ENCODE data around the gene AP2M1.
A peak's percentile ranks its signal among the peaks of the same experiment; 100 is the strongest.

The AP2M1 gene

DNA sequence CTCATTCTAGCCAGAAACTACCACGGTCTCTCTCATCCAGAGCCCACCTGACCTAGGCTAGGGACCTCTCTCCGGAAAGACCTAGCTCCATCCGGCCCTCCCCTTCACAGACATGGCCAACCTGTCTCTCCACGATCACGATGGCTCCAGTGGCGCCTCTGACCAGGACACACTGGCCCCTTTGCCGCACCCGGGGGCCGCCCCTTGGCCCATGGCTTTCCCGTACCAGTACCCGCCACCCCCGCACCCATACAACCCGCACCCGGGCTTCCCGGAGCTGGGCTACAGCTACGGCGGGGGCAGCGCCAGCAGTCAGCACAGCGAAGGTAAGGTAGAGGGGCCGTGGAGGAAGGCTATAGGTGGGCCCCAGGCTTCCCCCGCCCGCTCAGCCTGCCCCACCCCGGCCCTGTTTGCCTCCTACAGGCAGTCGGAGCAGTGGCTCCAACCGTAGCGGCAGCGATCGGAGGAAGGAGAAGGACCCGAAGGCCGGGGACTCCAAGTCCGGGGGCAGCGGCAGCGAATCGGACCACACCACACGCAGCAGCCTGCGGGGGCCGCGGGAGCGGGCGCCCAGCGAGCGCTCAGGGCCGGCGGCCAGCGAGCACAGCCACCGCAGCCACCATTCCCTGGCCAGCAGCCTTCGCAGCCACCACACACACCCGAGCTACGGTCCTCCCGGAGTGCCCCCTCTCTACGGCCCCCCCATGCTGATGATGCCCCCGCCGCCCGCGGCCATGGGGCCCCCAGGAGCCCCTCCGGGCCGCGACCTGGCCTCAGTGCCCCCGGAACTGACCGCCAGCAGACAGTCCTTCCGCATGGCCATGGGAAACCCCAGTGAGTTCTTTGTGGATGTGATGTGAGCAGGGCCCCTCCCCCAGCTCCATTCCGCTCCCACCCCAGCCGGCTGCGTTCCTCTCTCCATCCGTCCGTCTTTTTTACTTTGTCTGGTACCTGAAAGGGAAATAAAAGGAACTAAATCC is 4.5 kb upstream of the AP2M1 start:
- Mint-ChIP-seq H3K9me3 (no peaks in the 10 kb centered on the region), H3K4me1 (peaks cover 13% of the 10 kb centered on the region), H3K27ac (no peak overlapping the region), H3K4me3 (no peak overlapping the region), H3K36me3 (peaks cover 47% of the 10 kb centered on the region)
- ATAC-seq (no peak), DNase-seq (ENCODE audit: low spot score in 2 of 2) (no peak)

DNA sequence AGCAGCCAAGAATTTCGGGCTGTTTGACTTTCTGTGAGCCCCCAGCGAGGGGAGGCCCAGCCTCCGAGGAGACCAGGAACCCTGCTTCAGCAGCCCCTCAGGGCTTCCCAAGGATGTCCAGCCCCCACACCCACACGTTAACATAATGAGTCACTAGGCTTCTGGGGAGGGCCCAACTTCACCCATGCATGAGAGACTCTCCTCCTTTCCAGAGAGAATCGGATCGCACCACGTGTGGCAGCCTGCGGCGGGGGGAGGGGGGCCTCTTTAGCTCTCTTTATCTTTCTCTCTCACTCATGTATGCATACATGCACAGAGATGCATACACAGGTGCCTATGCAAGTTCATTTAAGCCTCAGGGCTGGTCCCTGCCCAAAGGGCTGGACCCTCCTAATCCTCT is 3.1 kb upstream of the AP2M1 start:
- Mint-ChIP-seq H3K36me3 (peaks cover 40% of the 10 kb centered on the region), H3K27ac (peak overlapping the region; percentile 9)
- no peak for ATAC-seq

DNA sequence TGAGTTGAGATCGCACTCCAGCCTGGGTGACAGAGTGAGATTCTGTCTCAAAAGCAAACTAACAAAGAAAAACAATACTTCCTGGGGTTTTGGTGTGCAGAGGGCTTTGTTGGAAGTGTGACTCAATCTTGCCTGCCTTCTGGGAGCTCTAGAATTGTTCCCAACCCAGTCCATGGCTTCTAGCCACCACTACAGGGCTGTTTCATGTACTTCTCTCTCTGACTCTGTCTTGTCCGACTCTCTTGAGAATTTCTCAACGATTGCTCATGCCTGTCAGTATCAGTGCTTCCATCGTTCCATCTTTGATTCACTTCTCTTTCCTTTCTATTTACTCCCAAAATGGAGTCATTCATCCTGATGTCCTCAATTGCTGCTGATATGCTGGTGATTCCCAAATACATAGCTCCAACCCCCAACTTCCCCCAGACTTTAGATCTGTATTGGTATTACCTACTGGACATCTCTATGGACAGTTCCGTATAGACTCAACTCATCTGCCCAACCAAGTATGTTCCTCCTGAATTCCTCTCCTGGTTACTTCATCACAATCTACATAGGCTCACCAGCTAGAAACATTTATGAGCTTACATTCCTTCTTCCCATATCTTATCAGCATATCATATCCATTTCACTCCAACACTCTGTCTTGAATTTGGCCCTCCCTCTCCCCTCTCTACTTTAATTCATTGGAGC is 1.8 kb upstream of the AP2M1 start:
- DNase-seq (ENCODE audit: low spot score in 2 of 2) (no peak), ATAC-seq (no peak)

More for the DNA sequence above, 3.1 kb upstream of the AP2M1 start:
- Mint-ChIP-seq H3K4me3 (no peak overlapping the region), H3K9me3 (no peaks in the 10 kb centered on the region), H3K4me1 (peaks cover 25% of the 10 kb centered on the region)
- DNase-seq (ENCODE audit: low spot score in 2 of 2) = no peak

DNA sequence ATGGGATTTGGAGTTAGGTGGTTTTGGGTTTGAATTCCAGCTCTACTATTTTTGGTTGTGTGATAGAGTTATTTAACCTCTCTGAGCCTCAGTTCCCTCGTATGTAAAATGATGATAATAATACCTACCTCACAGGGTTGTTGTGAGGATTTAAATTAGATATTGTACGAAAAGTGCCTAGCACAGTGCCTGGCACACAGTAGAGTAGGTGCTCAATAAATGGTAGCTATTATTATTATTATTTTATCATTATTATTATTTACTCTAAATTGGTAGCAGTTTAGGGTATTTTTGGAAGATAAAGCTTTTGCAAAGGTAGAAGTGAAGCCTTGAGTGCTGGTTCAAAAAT is 1.3 kb upstream of the AP2M1 start:
- peaks cover 45% of the 10 kb centered on the region for H3K36me3 Mint-ChIP-seq
- DNase-seq (ENCODE audit: low spot score in 2 of 2) = no peak
- H3K27ac Mint-ChIP-seq = peak overlapping the region; percentile 44
- H3K4me1 Mint-ChIP-seq = peaks cover 39% of the 10 kb centered on the region
- H3K4me3 Mint-ChIP-seq = no peak overlapping the region
- no peak for ATAC-seq
- no peaks in the 10 kb centered on the region for H3K9me3 Mint-ChIP-seq

More for the DNA sequence above, 1.8 kb upstream of the AP2M1 start:
- Mint-ChIP-seq H3K9me3 (no peaks in the 10 kb centered on the region), H3K4me3 (no peak overlapping the region), H3K27ac (peak overlapping the region; percentile 44), H3K4me1 (peaks cover 34% of the 10 kb centered on the region), H3K36me3 (peaks cover 40% of the 10 kb centered on the region)

DNA sequence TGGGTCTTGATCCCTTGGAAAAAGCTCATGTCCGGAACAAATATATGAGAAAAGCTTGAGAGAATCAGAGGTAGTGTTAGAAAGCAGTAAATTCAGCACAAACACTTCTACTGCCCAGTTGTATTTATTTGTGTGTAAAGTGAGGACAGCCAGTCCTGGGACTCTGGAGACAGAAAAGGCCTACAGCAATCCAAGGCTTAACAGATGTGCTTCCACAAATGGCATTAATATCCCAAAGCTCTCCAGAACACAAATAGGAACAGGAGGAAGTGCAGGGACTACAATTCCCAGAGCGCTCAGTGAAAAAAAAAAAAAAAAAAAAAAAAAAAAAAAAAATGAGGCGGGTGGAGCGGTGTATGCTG is 390 bp upstream of the AP2M1 start:
- peak; percentile 0 for ATAC-seq
- H3K27ac Mint-ChIP-seq = peak overlapping the region; percentile 97
- H3K4me3 Mint-ChIP-seq = peak overlapping the region; percentile 97
- H3K9me3 Mint-ChIP-seq = no peaks in the 10 kb centered on the region
- peaks cover 45% of the 10 kb centered on the region for H3K36me3 Mint-ChIP-seq
- peaks cover 45% of the 10 kb centered on the region for H3K4me1 Mint-ChIP-seq
- DNase-seq (ENCODE audit: low spot score in 2 of 2) = no peak

DNA sequence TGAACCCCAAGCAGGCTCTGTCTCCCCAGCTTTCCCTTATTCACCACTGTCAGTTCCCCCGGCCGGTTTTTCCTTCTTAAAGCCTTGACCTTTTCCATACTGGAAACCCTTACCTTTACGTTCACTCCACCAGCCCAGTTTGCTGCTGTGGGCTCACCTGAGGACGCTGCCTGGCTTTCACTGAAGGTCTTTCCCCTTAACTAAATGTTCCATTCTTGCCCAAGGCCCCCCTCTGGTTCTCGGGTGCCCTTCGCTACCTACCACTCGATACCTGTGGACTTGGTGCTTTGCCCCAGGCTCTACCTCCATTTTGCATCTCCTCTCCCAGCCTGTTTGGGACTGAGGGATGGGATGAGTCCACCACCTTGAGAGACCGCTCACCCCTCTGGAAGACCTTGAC is 851 bp downstream of the AP2M1 start:
- Mint-ChIP-seq H3K36me3 (peaks cover 52% of the 10 kb centered on the region), H3K4me3 (peak overlapping the region; percentile 97), H3K9me3 (no peaks in the 10 kb centered on the region), H3K4me1 (peaks cover 45% of the 10 kb centered on the region), H3K27ac (peak overlapping the region; percentile 97)
- DNase-seq (ENCODE audit: low spot score in 2 of 2) (no peak), ATAC-seq (no peak)

DNA sequence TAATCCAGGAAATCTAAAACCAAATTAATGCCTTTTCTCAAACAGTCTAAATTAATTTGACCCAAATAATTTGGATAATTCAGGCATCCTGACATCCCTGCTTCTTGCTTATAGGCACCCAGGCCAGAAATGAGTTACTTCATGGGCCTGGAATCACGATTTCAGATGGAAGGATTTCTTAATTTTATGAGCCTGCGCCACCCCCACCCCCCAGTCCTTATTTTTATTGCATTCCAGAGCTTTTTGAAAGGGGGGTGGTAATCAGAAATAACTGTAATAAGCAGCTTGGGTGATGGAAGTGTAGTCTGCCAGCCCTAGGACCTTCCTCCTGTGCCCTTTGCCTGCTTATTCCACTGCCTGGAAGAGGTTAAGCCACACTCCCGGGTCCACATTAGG is 1.3 kb downstream of the AP2M1 start:
- DNase-seq (ENCODE audit: low spot score in 2 of 2) (no peak), ATAC-seq (no peak)
- Mint-ChIP-seq H3K36me3 (peaks cover 53% of the 10 kb centered on the region), H3K27ac (peak overlapping the region; percentile 97), H3K4me3 (peak overlapping the region; percentile 97), H3K9me3 (no peaks in the 10 kb centered on the region), H3K4me1 (peaks cover 43% of the 10 kb centered on the region)

DNA sequence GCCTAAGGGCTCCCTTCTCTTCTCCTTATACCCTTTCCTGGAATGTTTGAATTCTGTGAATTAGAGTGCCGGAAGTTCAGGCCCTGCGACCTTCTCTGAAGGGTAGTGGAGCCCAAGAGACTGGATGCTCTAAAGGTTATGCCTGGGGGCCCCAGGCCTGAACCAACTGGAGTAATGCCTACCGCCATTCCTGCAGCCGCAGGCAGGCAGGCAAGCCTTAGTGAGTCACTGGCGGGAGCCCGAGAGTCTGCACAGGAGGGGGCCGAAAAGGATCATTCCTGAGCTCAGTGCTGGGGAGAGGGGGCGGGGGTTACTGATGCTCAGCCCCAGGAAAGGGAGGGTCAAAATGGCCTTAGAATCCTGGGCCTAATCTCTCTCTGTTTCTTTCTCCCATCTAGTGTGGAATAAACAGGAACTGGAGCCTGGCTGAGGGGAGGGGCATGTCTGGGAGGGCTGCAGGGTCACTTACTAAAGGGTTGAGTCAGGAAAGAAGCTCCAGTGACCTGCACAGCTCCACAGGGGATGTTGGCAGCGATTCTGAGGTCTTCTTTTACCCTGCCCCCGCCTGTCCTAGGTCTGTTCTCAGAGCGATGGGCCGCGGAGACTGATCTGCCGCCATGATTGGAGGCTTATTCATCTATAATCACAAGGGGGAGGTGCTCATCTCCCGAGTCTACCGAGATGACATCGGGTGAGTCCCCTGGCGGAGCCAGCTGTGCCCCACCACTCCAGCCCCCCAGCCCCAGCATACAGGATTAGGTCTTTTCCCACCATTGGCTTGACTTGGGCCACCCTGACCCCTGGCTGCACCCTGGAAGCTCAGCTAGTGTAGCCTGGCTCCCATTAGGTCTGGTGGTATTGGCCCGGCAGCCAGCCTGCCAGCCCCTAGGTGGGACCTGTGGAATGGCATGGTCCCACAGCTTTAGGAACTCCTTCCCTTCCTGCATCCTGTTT is 2.0 kb downstream of the AP2M1 start:
- Mint-ChIP-seq H3K4me1 (peaks cover 36% of the 10 kb centered on the region), H3K27ac (peak overlapping the region; percentile 70), H3K36me3 (peaks cover 53% of the 10 kb centered on the region), H3K4me3 (peak overlapping the region; percentile 97), H3K9me3 (no peaks in the 10 kb centered on the region)
- DNase-seq (ENCODE audit: low spot score in 2 of 2) = no peak
- no peak for ATAC-seq

DNA sequence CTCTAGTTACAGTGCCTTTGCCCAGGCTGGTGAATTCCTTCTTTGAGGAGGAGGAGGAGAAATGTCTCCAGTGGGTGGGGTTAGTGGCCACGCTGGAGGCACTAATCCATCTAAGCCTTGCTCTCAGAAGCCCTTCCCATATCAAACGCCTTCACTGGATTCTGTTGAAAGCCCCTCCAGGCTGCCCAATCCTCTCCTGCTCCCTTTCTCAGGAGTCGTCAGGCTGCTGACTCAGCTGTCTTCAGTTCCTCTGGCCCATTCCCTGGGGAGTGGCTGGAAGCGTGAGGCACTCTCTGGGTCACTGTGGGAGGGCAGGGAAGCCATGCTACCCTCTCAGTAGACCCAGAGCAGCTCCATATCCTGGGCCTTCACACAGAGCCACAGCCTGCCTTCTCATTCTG is 2.7 kb downstream of the AP2M1 start:
- H3K27ac Mint-ChIP-seq = peak overlapping the region; percentile 70
- H3K9me3 Mint-ChIP-seq = no peaks in the 10 kb centered on the region
- DNase-seq (ENCODE audit: low spot score in 2 of 2) = no peak
- H3K4me1 Mint-ChIP-seq = peaks cover 33% of the 10 kb centered on the region
- ATAC-seq = no peak
- peaks cover 59% of the 10 kb centered on the region for H3K36me3 Mint-ChIP-seq
- H3K4me3 Mint-ChIP-seq = peak overlapping the region; percentile 97

DNA sequence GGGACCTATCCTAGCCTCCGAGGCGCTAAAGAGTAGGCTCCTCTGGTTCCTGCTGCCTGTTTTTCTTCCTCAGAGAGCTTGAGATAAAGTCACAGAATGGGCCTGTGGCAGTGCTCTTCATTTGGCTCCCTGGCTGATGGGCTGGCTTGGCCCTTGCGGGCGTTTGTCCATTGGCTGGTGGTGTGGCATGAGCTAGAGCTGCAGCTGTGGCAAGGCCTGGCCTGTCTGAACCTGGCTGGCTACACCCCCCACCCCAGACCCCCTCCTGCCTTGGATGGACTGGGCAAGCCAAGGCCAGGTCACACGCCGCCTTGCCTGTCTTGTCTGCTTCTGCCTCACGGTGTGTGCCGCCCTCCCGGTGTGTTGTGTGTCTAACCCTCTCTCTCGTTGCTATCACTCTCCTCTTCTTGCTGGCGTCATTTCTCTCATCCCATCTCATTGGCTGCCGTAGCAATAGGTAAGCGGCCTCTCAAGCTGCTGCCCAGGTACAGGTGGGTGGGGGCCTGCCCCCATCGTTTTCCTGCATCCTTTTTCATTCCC is 3.2 kb downstream of the AP2M1 start:
- Mint-ChIP-seq H3K9me3 (no peaks in the 10 kb centered on the region), H3K36me3 (peaks cover 64% of the 10 kb centered on the region), H3K4me1 (peaks cover 33% of the 10 kb centered on the region), H3K4me3 (peak overlapping the region; percentile 97), H3K27ac (peak overlapping the region; percentile 70)
- DNase-seq (ENCODE audit: low spot score in 2 of 2) = no peak
- ATAC-seq = no peak

DNA sequence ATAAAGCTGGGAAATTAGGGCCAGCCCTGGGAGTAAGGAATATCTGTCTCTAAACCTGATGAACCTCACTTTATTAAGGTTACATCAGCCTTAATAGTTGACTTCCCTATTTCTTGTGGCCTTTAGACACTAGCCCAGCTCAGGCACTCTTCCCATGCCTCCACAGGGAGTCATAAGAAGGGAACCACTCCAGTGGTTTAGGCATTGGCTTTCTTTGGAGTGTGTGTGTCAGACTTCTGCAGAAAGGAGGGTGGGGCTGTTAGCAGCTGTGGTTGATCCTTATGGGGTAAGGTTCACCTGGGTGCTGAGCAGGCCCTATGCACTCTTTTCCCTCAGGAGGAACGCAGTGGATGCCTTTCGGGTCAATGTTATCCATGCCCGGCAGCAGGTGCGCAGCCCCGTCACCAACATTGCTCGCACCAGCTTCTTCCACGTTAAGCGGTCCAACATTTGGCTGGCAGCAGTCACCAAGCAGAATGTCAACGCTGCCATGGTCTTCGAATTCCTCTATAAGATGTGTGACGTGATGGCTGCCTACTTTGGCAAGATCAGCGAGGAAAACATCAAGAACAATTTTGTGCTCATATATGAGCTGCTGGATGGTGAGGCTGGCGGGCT is 4.0 kb downstream of the AP2M1 start:
- Mint-ChIP-seq H3K27ac (peak overlapping the region; percentile 23), H3K4me1 (peaks cover 33% of the 10 kb centered on the region), H3K36me3 (peaks cover 72% of the 10 kb centered on the region), H3K4me3 (no peak overlapping the region), H3K9me3 (no peaks in the 10 kb centered on the region)
- ATAC-seq (no peak), DNase-seq (ENCODE audit: low spot score in 2 of 2) (no peak)

DNA sequence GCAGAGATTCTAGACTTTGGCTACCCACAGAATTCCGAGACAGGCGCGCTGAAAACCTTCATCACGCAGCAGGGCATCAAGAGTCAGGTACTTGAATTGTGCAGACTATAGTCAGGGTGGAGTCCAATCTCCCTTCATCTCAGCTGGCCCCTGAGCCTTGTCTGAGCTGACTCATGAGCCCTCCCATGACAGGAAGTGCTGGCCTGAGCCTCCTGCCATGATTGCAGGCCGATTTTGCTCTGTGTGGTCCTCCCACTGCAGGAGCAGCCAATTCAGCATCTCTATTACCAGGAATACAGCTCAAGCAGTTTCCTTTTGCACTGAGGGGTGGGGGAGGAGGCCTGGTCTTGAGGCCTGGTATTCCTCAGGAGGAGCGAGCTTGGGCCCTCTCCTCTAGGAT is 5.5 kb downstream of the AP2M1 start:
- Mint-ChIP-seq H3K27ac (no peak overlapping the region), H3K4me1 (peaks cover 36% of the 10 kb centered on the region)
- ATAC-seq = no peak

DNA sequence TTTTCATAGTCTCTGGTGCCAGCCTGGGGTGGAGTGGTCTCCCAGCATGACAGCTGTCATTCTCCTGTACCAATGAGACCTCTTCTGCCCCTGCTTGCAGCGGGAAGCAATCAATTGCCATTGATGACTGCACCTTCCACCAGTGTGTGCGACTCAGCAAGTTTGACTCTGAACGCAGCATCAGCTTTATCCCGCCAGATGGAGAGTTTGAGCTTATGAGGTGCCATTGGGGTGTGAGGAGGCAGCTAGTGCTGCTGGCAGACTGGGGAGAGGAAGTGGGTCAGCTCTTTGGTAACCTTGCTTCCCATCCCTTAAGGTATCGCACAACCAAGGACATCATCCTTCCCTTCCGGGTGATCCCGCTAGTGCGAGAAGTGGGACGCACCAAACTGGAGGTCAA is 6.9 kb downstream of the AP2M1 start:
- no peaks in the 10 kb centered on the region for H3K9me3 Mint-ChIP-seq
- DNase-seq (ENCODE audit: low spot score in 2 of 2) (no peak), ATAC-seq (no peak)
- no peak overlapping the region for H3K27ac Mint-ChIP-seq
- peaks cover 32% of the 10 kb centered on the region for H3K4me1 Mint-ChIP-seq
- H3K36me3 Mint-ChIP-seq = peaks cover 88% of the 10 kb centered on the region
- H3K4me3 Mint-ChIP-seq = no peak overlapping the region

More for the DNA sequence above, 5.5 kb downstream of the AP2M1 start:
- DNase-seq (ENCODE audit: low spot score in 2 of 2) = no peak
- Mint-ChIP-seq H3K4me3 (no peak overlapping the region), H3K9me3 (no peaks in the 10 kb centered on the region), H3K36me3 (peaks cover 84% of the 10 kb centered on the region)

DNA sequence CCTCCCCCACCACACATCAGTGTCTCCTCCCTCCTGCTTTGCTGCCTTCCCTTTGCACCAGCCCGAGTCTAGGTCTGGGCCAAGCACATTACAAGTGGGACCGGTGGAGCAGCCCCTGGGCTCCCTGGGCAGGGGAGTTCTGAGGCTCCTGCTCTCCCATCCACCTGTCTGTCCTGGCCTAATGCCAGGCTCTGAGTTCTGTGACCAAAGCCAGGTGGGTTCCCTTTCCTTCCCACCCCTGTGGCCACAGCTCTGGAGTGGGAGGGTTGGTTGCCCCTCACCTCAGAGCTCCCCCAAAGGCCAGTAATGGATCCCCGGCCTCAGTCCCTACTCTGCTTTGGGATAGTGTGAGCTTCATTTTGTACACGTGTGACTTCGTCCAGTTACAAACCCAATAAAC is 9.0 kb downstream of the AP2M1 start:
- no peak for ATAC-seq
- H3K4me1 Mint-ChIP-seq = peaks cover 36% of the 10 kb centered on the region
- H3K4me3 Mint-ChIP-seq = no peak overlapping the region
- DNase-seq (ENCODE audit: low spot score in 2 of 2) = no peak
- H3K9me3 Mint-ChIP-seq = no peaks in the 10 kb centered on the region
- H3K27ac Mint-ChIP-seq = no peak overlapping the region
- peaks cover 94% of the 10 kb centered on the region for H3K36me3 Mint-ChIP-seq

All from stimulated activated effector memory CD8-positive, alpha-beta T cell treated with anti-CD3 and anti-CD28 coated beads, Interleukin-12 subunit alpha, Interleukin-12 subunit beta, amount 100 ng/mL, for 72 hours (primary cell).